GM19468 (cell line): ENCODE measurements around the gene MAP3K14.
"Not testable (repeated sequence)": the region's sequence is repeated elsewhere in the genome, so short reads cannot be mapped to it uniquely, and the experiment has no call there.

Experiments used
- ATAC-seq: cut with Tn5 transposase; IDR thresholded peaks from one replicate; pipeline ENCODE4 v1.9.1; 2021; ENCODE audit warnings: mild to moderate bottlenecking, moderate library complexity, moderate number of reproducible peaks; ENCODE audit not compliant: unreplicated experiment; ENCODE audit errors: extremely low read depth

The MAP3K14 gene

GRCh38 chr17:45264430-45264829, 52.4 kb downstream of the MAP3K14 start:
- ATAC-seq: no peak

GRCh38 chr17:45263477-45263860, 53.4 kb downstream of the MAP3K14 start:
- no peak for ATAC-seq

GRCh38 chr17:45262516-45263476, 54.0 kb downstream of the MAP3K14 start:
- no peak for ATAC-seq

GRCh38 chr17:45261577-45262515, 55.0 kb downstream of the MAP3K14 start, which contains the start of gene SPATA32:
TSS of gene SPATA32 (minus strand) at chr17:45262094. CDS start at chr17:45262016, 78 bp downstream.
- ATAC-seq: no peak

- ATAC-seq: no peak
These were observed 56.5 kb downstream of the MAP3K14 start for GRCh38 chr17:45260204-45260783.

GRCh38 chr17:45258981-45259380, 57.8 kb downstream of the MAP3K14 start:
- ATAC-seq: no peak

GRCh38 chr17:45257115-45257514, 59.7 kb downstream of the MAP3K14 start:
- ATAC-seq: no peak

GRCh38 chr17:45256114-45256966, 60.5 kb downstream of the MAP3K14 start:
- no peak for ATAC-seq

- ATAC-seq: no peak
These were observed 61.5 kb downstream of the MAP3K14 start for GRCh38 chr17:45255358-45255757.

- no peak for ATAC-seq
These were observed 62.9 kb downstream of the MAP3K14 start for GRCh38 chr17:45253879-45254278.

- not testable (repeated sequence) for ATAC-seq
These were observed 63.6 kb downstream of the MAP3K14 start for GRCh38 chr17:45253237-45253636.

- no peak for ATAC-seq
These were observed 64.9 kb downstream of the MAP3K14 start for GRCh38 chr17:45251931-45252330.

GRCh38 chr17:45248132-45248957, 68.5 kb downstream of the MAP3K14 start:
- ATAC-seq: no peak

GRCh38 chr17:45247429-45248131, 69.2 kb downstream of the MAP3K14 start:
- ATAC-seq: peak; percentile 71

GRCh38 chr17:45246861-45247428, 69.9 kb downstream of the MAP3K14 start:
- ATAC-seq: no peak

GRCh38 chr17:45246338-45246737, 70.5 kb downstream of the MAP3K14 start:
- ATAC-seq: no peak

GRCh38 chr17:45244725-45245656, 71.8 kb downstream of the MAP3K14 start:
- no peak for ATAC-seq
